ENCODE data around the gene EVC2. TPM values are rescaled to one million over a fixed set of nuclear protein-coding genes. Genes with fewer than 3 reads are reported as not detected.
"Not testable (repeated sequence)": the region's sequence is repeated elsewhere in the genome, so short reads cannot be mapped to it uniquely, and the experiment has no call there.

EVC2 gene
- total and polyA plus RNA-seq, 10 of the 15 experiments (the other 5 are each of a cell fraction or from before 2014, with no cell fraction given), result 0.34 to 10.4 (median 5.6) TPM

DNA sequence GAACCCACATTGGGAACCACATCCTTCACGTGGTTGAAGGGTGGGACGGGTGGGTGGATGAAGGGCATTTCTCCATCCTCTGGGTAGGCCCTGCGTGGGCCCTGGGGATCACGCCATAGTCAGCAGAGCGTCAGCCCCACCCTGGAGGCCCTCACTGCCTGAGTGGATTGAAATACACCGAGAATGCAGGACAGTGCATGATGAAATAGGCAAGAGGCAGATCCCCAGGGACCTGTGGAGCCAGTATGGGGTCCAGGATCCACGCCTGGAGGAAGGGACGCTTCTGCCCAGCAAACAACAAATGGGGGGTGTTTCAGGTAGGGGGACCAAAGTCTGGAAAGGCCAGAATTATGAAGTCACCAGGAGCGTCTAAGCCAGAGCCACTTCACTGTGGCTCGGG, 22.1 kb upstream of the EVC2 start (continued):
- no peak for TF ChIP-seq E4F1 (IDR thresholded peaks at IDR 0.05; ENCODE audit: borderline replicate concordance, partially characterized antibody)
- TF ChIP-seq MEF2A (IDR thresholded peaks at IDR 0.05; ENCODE audit: insufficient read depth, low read depth, low read length), result no peak
- no peak for TF ChIP-seq KAT2A (conservative IDR thresholded peaks at IDR 0.05; ENCODE audit: control insufficient read depth, low read depth, low read length)
- TF ChIP-seq POLR2AphosphoS5 (IDR thresholded peaks at IDR 0.05; ENCODE audit: low read length), result no peak
- no peak for TF ChIP-seq TCF3 (IDR thresholded peaks at IDR 0.05; ENCODE audit: borderline replicate concordance, insufficient read depth, low read depth, low read length)

GRCh38 chr4:5728412-5728811, 20.1 kb upstream of the EVC2 start:
- H3K79me2 ChIP-seq (ENCODE audit: control insufficient read depth, insufficient read depth, low read length); H3K9ac ChIP-seq (ENCODE audit: control insufficient read depth, insufficient read depth, low read length); BruUV-seq (replicated peaks); CTCF ChIA-PET; RAD21 ChIA-PET (ENCODE audit: unreplicated experiment); H3K4me1 ChIP-seq (ENCODE audit: control insufficient read depth, insufficient read depth, low read length); H3K36me3 ChIP-seq (ENCODE audit: control insufficient read depth in 2 of 2, insufficient read depth in 2 of 2, low read length in 1 of 2); H3K9me3 ChIP-seq (replicated peaks; ENCODE audit: control insufficient read depth, insufficient read depth, low read length); DNase-seq (ENCODE audit: low read depth, low spot score); H4K20me1 ChIP-seq (ENCODE audit: control insufficient read depth, insufficient read depth); in situ Hi-C loops (cut with MboI); ATAC-seq; H3K4me3 ChIP-seq; intact Hi-C loops (cut with micrococcal nuclease; ENCODE audit: unreplicated experiment); SMC1A ChIA-PET (ENCODE audit: uncharacterized antibody, unreplicated experiment); H3K4me2 ChIP-seq (ENCODE audit: control insufficient read depth, insufficient read depth); POLR2A ChIA-PET; H3K27me3 ChIP-seq (replicated peaks in 1 of 2; ENCODE audit: control insufficient read depth in 2 of 2, insufficient read depth in 2 of 2, low read length in 1 of 2); H3K27ac ChIP-seq (ENCODE audit: control insufficient read depth, insufficient read depth); H2AFZ ChIP-seq (ENCODE audit: control insufficient read depth, low read depth, low read length); FAIRE-seq: not testable (repeated sequence)
- 0% methylated on average over 2 of the region's 2 CpGs for WGBS (ENCODE audit: insufficient coverage, insufficient replicate concordance, low lambda C conversion rate, missing lambda C conversion rate)

Data from GM12878 (cell line).